Breast epithelium (tissue), 4 donors: ENCODE measurements around the gene EEF1G. TPM values are rescaled to one million over a fixed set of nuclear protein-coding genes. Genes with fewer than 3 reads are reported as not detected.
A peak's percentile ranks its signal among the peaks of the same experiment; 100 is the strongest.

Source experiments
- DNase-seq, 2 donors: peaks; one replicate each; pipeline ENCODE4 v3.0.0-alpha.2; 2019; ENCODE audit warnings: low spot score in 2 of 2
- H3K27ac ChIP-seq, 2 donors: fragments of 200-600 bp; sonication (generic) in 1 of 2; one replicate each; pipeline ENCODE4 v1.5.1; 2016 to 2019; ENCODE audit warnings: mild to moderate bottlenecking in 1 of 2
- H3K27me3 ChIP-seq, 2 donors: fragments of 200-600 bp; sonication (generic) in 1 of 2; one replicate each; pipeline versions ENCODE4 v1.5.1 to v1.6.0; 2017 to 2019; ENCODE audit warnings: control low read depth in 1 of 2, mild to moderate bottlenecking in 1 of 2
- H3K36me3 ChIP-seq: fragments of 200-600 bp; one replicate; pipeline ENCODE4 v1.5.1; 2019
- H3K4me1 ChIP-seq, 2 donors: fragments of 200-600 bp; sonication (generic); one replicate each; pipeline ENCODE4 v1.5.1; 2016 to 2019; ENCODE audit warnings: control low read depth in 1 of 2
- H3K4me3 ChIP-seq, 3 donors: fragments of 200-600 bp; sonication (generic); 1 replicate in 2 of 3; 2 replicates in 1 of 3; pipeline ENCODE4 v1.5.1; 2016 to 2019; ENCODE audit warnings: mild to moderate bottlenecking in 3 of 3, moderate library complexity in 2 of 3
- H3K9me3 ChIP-seq, 2 donors: fragments of 200-600 bp; sonication (generic) in 1 of 2; one replicate each; pipeline ENCODE4 v1.5.1; 2016 to 2019; ENCODE audit warnings: control low read depth in 1 of 2
- CTCF ChIP-seq, 3 donors: fragments of 450-650 bp; IDR thresholded peaks; one replicate each; pipeline ENCODE4 v1.5.1; 2016 to 2017; ENCODE audit warnings: antibody characterized with exemption in 3 of 3, mild to moderate bottlenecking in 3 of 3, moderate library complexity in 3 of 3
- POLR2A ChIP-seq: fragments of 450-650 bp; IDR thresholded peaks from one replicate; pipeline ENCODE4 v1.6.1; 2016; ENCODE audit warnings: antibody characterized with exemption, mild to moderate bottlenecking, moderate library complexity
- POLR2AphosphoS5 ChIP-seq, 3 donors: sonication (generic); formaldehyde crosslinking; IDR thresholded peaks; one replicate each; pipeline ENCODE4 v1.6.1; 2017; ENCODE audit warnings: antibody characterized with exemption in 3 of 3
- intact Hi-C: fragments of 100-400 bp; cut with DNase I; formaldehyde crosslinking; loops from one replicate; pipeline ENCODE4 v1.15.1; 2023; ENCODE audit warnings: low total_unique reads
- total RNA-seq, 3 donors: library from RNA; depleted of rRNA; stranded (reverse); fragments of >200 nt; gene quantifications; one replicate each; pipeline ENCODE4 v1.1.0, GENCODE V29; 2016

EEF1G gene
- total RNA-seq, 3 donors from 2014 or later, result 1,312 to 1,961 (median 1,794) TPM

- intact Hi-C loops, result no loop called here
- no peak for TF ChIP-seq POLR2AphosphoS5 (IDR thresholded peaks at IDR 0.05)
- TF ChIP-seq CTCF (IDR thresholded peaks at IDR 0.05), result no peak
- TF ChIP-seq POLR2A, result no peak
Observed at GRCh38 chr11:62615521-62615920, 41.8 kb upstream of the EEF1G start.

GRCh38 chr11:62614275-62614674 lies 40.6 kb upstream of the EEF1G start:
- peak overlapping the region; percentile 97 to 99 for H3K27ac ChIP-seq
- no peak overlapping the region for H3K4me3 ChIP-seq
- H3K4me1 ChIP-seq, result peaks cover 7% of the 10 kb centered on the region in 2 donors
- TF ChIP-seq POLR2AphosphoS5 (IDR thresholded peaks at IDR 0.05), result no peak
- TF ChIP-seq CTCF (IDR thresholded peaks at IDR 0.05), result no peak
- TF ChIP-seq POLR2A, result no peak
- H3K36me3 ChIP-seq, result no peaks in the 10 kb centered on the region
- DNase-seq, result no peak
- intact Hi-C loops, result no loop called here
- no peaks in the 10 kb centered on the region for H3K9me3 ChIP-seq
- no peaks in the 10 kb centered on the region for H3K27me3 ChIP-seq

More at GRCh38 chr11:62615521-62615920, 41.8 kb upstream of the EEF1G start:
- Histone ChIP-seq H3K27me3 (no peaks in the 10 kb centered on the region), H3K9me3 (no peaks in the 10 kb centered on the region), H3K4me3 (no peak overlapping the region), H3K4me1 (peaks cover 7 to 14% of the 10 kb centered on the region in 2 donors), H3K36me3 (no peaks in the 10 kb centered on the region), H3K27ac (no peak overlapping the region)
- DNase-seq, result no peak

- TF ChIP-seq POLR2A (no peak), POLR2AphosphoS5 (IDR thresholded peaks at IDR 0.05) (no peak), CTCF (IDR thresholded peaks at IDR 0.05) (no peak)
- peak overlapping the region; percentile 97 to 99 for H3K27ac ChIP-seq
- H3K9me3 ChIP-seq, result no peaks in the 10 kb centered on the region
- no peaks in the 10 kb centered on the region for H3K36me3 ChIP-seq
- H3K4me1 ChIP-seq, result peaks cover 7% of the 10 kb centered on the region in 2 donors
- H3K27me3 ChIP-seq, result no peaks in the 10 kb centered on the region
- intact Hi-C loops, result no loop called here
- peak overlapping the region; percentile 73 to 85 (median 85) for H3K4me3 ChIP-seq
- DNase-seq, result peak in 1 of 2 donors; percentile 63
Observed at GRCh38 chr11:62613291-62613778, 39.6 kb upstream of the EEF1G start.

GRCh38 chr11:62612366-62613290 lies 38.9 kb upstream of the EEF1G start, which contains the start of the genes EML3 and ROM1:
Gene EML3 (minus strand): TSS chr11:62612775. CDS start chr11:62612457, 318 bp downstream.
Gene ROM1 (plus strand): TSS chr11:62613257. CDS start chr11:62613282, 25 bp downstream.
- no peaks in the 10 kb centered on the region for H3K36me3 ChIP-seq
- H3K4me1 ChIP-seq, result peaks cover 7% of the 10 kb centered on the region in 2 donors
- TF ChIP-seq CTCF (IDR thresholded peaks at IDR 0.05) (peak in 2 of 3 donors; percentile 77 to 79), POLR2AphosphoS5 (IDR thresholded peaks at IDR 0.05) (peak; percentile 5 to 62 (median 60)), POLR2A (no peak)
- H3K4me3 ChIP-seq, result peak within 1 kb of the TSS; percentile 73 to 85 (median 85)
- peak; percentile 80 to 88 for DNase-seq
- H3K27ac ChIP-seq, result peak within 1 kb of the TSS; percentile 97 to 99
- intact Hi-C loops, result no loop called here
- no peaks in the 10 kb centered on the region for H3K27me3 ChIP-seq
- H3K9me3 ChIP-seq, result no peaks in the 10 kb centered on the region
